B cell (primary cell): ENCODE measurements around the gene PRKAG2. TPM values are rescaled to one million over a fixed set of nuclear protein-coding genes. Genes with fewer than 3 reads are reported as not detected.

Experiments
- ATAC-seq: fragments of 200-7000 bp; cut with Tn5 transposase; one replicate; pipeline ENCODE4 v1.10.0; 2021; ENCODE audit warnings: low read depth, mild to moderate bottlenecking, moderate number of reproducible peaks, moderate library complexity
- CTCF ChIA-PET: fragments of 350-600 bp; sonication (Branson Sonifier 250); formaldehyde crosslinking; loops from one replicate; lab custom pipeline; 2021; ENCODE audit warnings: antibody characterized with exemption, inconsistent platforms; lab: Charles Lee
- POLR2A ChIA-PET: fragments of 350-600 bp; sonication (Branson Sonifier 250); formaldehyde crosslinking; loops from one replicate; lab custom pipeline; 2021; ENCODE audit warnings: antibody characterized with exemption; lab: Charles Lee
- DNase-seq: peaks from one replicate; pipeline ENCODE4 v3.0.0; 2013
- H2AFZ ChIP-seq: 2 replicates; pipeline ENCODE4 v1.6.1; 2012; ENCODE audit warnings: mild to moderate bottlenecking, low read depth, low read length; ENCODE audit not compliant: insufficient read depth, poor library complexity, severe bottlenecking
- H3K27ac ChIP-seq, 2 donors: 1 replicate in 1 of 2; 2 replicates in 1 of 2; pipeline ENCODE4 v1.5.1; 2012 to 2013; ENCODE audit warnings: low read length in 2 of 2, mild to moderate bottlenecking in 2 of 2, moderate library complexity in 1 of 2
- H3K27me3 ChIP-seq, 4 experiments: fragments of 200-600 bp in 1 of 4; sonication (generic) in 1 of 4; replicated peaks in 1 of 4; 1 replicate in 2 of 4; 2 replicates in 2 of 4; pipeline versions ENCODE4 v1.6.1 to v1.7.0; 2013 to 2016; ENCODE audit warnings: low read length in 3 of 4, mild to moderate bottlenecking in 2 of 4, mixed read lengths in 1 of 4, moderate library complexity in 1 of 4; ENCODE audit not compliant: insufficient read depth in 4 of 4, control insufficient read depth in 3 of 4; ENCODE audit errors: control extremely low read depth in 1 of 4
- H3K36me3 ChIP-seq, 2 experiments: replicated peaks in 1 of 2; 1 replicate in 1 of 2; 2 replicates in 1 of 2; pipeline versions ENCODE4 v1.6.1 to v1.7.1; 2013; ENCODE audit warnings: low read length in 1 of 2; ENCODE audit not compliant: insufficient read depth in 2 of 2, control insufficient read depth in 1 of 2; ENCODE audit errors: control extremely low read depth in 1 of 2, extremely low read depth in 1 of 2
- H3K4me1 ChIP-seq, 2 donors: fragments of 200-600 bp in 1 of 2; sonication (generic) in 1 of 2; 1 replicate in 1 of 2; 2 replicates in 1 of 2; pipeline versions ENCODE4 v1.5.1 to v1.6.1; 2013 to 2017; ENCODE audit warnings: low read length in 2 of 2; ENCODE audit not compliant: control insufficient read depth in 2 of 2, insufficient read depth in 2 of 2
- H3K4me2 ChIP-seq: replicated peaks from 2 replicates; pipeline ENCODE3; 2012; ENCODE audit warnings: mild to moderate bottlenecking, low read depth, low read length; ENCODE audit not compliant: poor library complexity, severe bottlenecking
- H3K4me3 ChIP-seq, 5 experiments: fragments of 200-600 bp in 1 of 5; sonication (generic) in 1 of 5; 1 replicate in 3 of 5; 2 replicates in 2 of 5; pipeline versions ENCODE4 v1.5.1 to v1.7.0; 2011 to 2016; ENCODE audit warnings: low read length in 4 of 5, mild to moderate bottlenecking in 4 of 5, low read depth in 2 of 5, control low read depth in 1 of 5, moderate library complexity in 1 of 5; ENCODE audit not compliant: insufficient read depth in 1 of 5; ENCODE audit errors: control extremely low read depth in 1 of 5, extremely low read depth in 1 of 5
- H3K79me2 ChIP-seq: fragments of 200-600 bp; sonication (generic); one replicate; pipeline ENCODE4 v1.6.0; 2016; ENCODE audit warnings: low read length; ENCODE audit not compliant: control insufficient read depth, insufficient read depth
- H3K9ac ChIP-seq: fragments of 200-600 bp; sonication (generic); 2 replicates; pipeline ENCODE4 v1.6.1; 2017; ENCODE audit warnings: mild to moderate bottlenecking, low read length, moderate library complexity
- H3K9me3 ChIP-seq, 3 donors: one replicate each; pipeline versions ENCODE4 v1.6.1 to v1.7.1; 2013; ENCODE audit warnings: low read length in 2 of 3; ENCODE audit not compliant: control insufficient read depth in 2 of 3, insufficient read depth in 1 of 3; ENCODE audit errors: control extremely low read depth in 1 of 3
- H4K20me1 ChIP-seq: 2 replicates; pipeline ENCODE4 v1.6.0; 2012; ENCODE audit warnings: mild to moderate bottlenecking, low read length; ENCODE audit not compliant: insufficient read depth, control insufficient read depth, poor library complexity, severe bottlenecking
- H3K27ac Mint-ChIP-seq: one replicate; pipeline ENCODE4 v1.8.0; 2021; ENCODE audit warnings: mixed read lengths
- H3K27me3 Mint-ChIP-seq: one replicate; pipeline ENCODE4 v1.8.0; 2021; ENCODE audit warnings: mixed read lengths
- H3K4me1 Mint-ChIP-seq: one replicate; pipeline ENCODE4 v1.8.0; 2021; ENCODE audit warnings: mixed read lengths
- H3K4me3 Mint-ChIP-seq: one replicate; pipeline ENCODE4 v1.8.0; 2021; ENCODE audit warnings: mixed read lengths
- H3K9me3 Mint-ChIP-seq: one replicate; pipeline ENCODE4 v1.8.0; 2022; ENCODE audit warnings: mixed read lengths; ENCODE audit not compliant: insufficient read depth
- CTCF ChIP-seq: fragments of 200-600 bp; IDR thresholded peaks from one replicate; pipeline ENCODE4 v1.8.0; 2022; ENCODE audit warnings: antibody characterized with exemption, mild to moderate bottlenecking
- EZH2 ChIP-seq: IDR thresholded peaks from 2 replicates; pipeline ENCODE4 v1.6.1; 2012; ENCODE audit warnings: borderline replicate concordance, low read depth, mild to moderate bottlenecking, moderate library complexity, low read length; ENCODE audit not compliant: insufficient read depth, poor library complexity, severe bottlenecking
- WGBS: methylation state at CpG from one replicate; pipeline ENCODE4 v1.1.5; 2013; ENCODE audit warnings: missing lambda C conversion rate; ENCODE audit not compliant: insufficient coverage; 5-methylcytosine and 5-hydroxymethylcytosine counted together
- intact Hi-C: fragments of 100-400 bp; cut with micrococcal nuclease; formaldehyde crosslinking; loops from one replicate; pipeline ENCODE4 v1.10.0; 2022
- polyA plus RNA-seq: library from polyadenylated mRNA; depleted of rRNA; stranded (reverse); fragments of >200 nt; gene quantifications from 2 replicates; pipeline ENCODE4 v1.2.3, GENCODE V29; 2012
- total RNA-seq, 2 donors: library from RNA; stranded (reverse); fragments of 120-200 nt in 1 of 2; gene quantifications; 1 replicate in 1 of 2; 2 replicates in 1 of 2; pipeline versions ENCODE4 v1.2.3 to v1.2.4, GENCODE V29; 2013 to 2022

PRKAG2 gene
- total and polyA plus RNA-seq, 2 donors (not counting 1 experiment from before 2014, with no cell fraction given), result 22.1 to 56.3 TPM

GRCh38 chr7:151650161-151650560 lies 226.8 kb downstream of the PRKAG2 start:
- TF ChIP-seq CTCF (no peak), EZH2 (no peak)
- no peaks in the 10 kb centered on the region for H3K4me1 Mint-ChIP-seq
- Histone ChIP-seq H3K79me2 (no peaks in the 10 kb centered on the region), H3K36me3 (peaks cover 0 to 3% of the 10 kb centered on the region in 2 experiments), H3K9ac (no peak overlapping the region), H3K4me2 (no peak overlapping the region), H3K4me3 (no peak overlapping the region), H2AFZ (no peak overlapping the region), H3K27me3 (no peaks in the 10 kb centered on the region), H3K4me1 (no peaks in the 10 kb centered on the region), H3K27ac (no peak overlapping the region), H3K9me3 (peaks cover 0 to 2% (median 2%) of the 10 kb centered on the region in 3 donors), H4K20me1 (no peaks in the 10 kb centered on the region)
- H3K4me3 Mint-ChIP-seq, result no peak overlapping the region
- 100% methylated on average over 4 of the region's 4 CpGs for WGBS
- DNase-seq (no peak), ATAC-seq (no peak)
- ChIA-PET POLR2A (no interaction called here), CTCF (no interaction called here)
- no peaks in the 10 kb centered on the region for H3K27me3 Mint-ChIP-seq
- intact Hi-C loops, result no loop called here
- H3K27ac Mint-ChIP-seq, result no peak overlapping the region
- no peaks in the 10 kb centered on the region for H3K9me3 Mint-ChIP-seq

GRCh38 chr7:151648429-151648828 lies 228.5 kb downstream of the PRKAG2 start:
- no peak for ATAC-seq
- Histone ChIP-seq H4K20me1 (no peaks in the 10 kb centered on the region), H3K27me3 (no peaks in the 10 kb centered on the region), H3K79me2 (no peaks in the 10 kb centered on the region), H3K9ac (no peak overlapping the region), H3K4me1 (no peaks in the 10 kb centered on the region), H3K36me3 (peaks cover 0 to 5% of the 10 kb centered on the region in 2 experiments), H3K9me3 (peaks cover 0 to 4% (median 2%) of the 10 kb centered on the region in 3 donors), H3K4me2 (no peak overlapping the region), H2AFZ (no peak overlapping the region), H3K4me3 (no peak overlapping the region), H3K27ac (no peak overlapping the region)
- Mint-ChIP-seq H3K9me3 (no peaks in the 10 kb centered on the region), H3K4me1 (no peaks in the 10 kb centered on the region), H3K27ac (no peak overlapping the region), H3K27me3 (no peaks in the 10 kb centered on the region), H3K4me3 (no peak overlapping the region)
- ChIA-PET POLR2A (no interaction called here), CTCF (no interaction called here)
- WGBS, result 95% methylated on average over 5 of the region's 6 CpGs
- intact Hi-C loops, result no loop called here
- no peak for TF ChIP-seq CTCF
- no peak for TF ChIP-seq EZH2
- no peak for DNase-seq
